Stimulated activated CD4-positive, alpha-beta T cell treated with anti-CD3 and anti-CD28 coated beads, Interleukin-4, amount 100 ng/mL, for 1 hour (primary cell): ENCODE data around the gene PEX16.
"Not testable (repeated sequence)": the region's sequence is repeated elsewhere in the genome, so short reads cannot be mapped to it uniquely, and the experiment has no call there.

ENCODE experiments used
- DNase-seq: peaks from one replicate; pipeline ENCODE4 v3.0.0-alpha.2; 2020

PEX16 gene

DNA sequence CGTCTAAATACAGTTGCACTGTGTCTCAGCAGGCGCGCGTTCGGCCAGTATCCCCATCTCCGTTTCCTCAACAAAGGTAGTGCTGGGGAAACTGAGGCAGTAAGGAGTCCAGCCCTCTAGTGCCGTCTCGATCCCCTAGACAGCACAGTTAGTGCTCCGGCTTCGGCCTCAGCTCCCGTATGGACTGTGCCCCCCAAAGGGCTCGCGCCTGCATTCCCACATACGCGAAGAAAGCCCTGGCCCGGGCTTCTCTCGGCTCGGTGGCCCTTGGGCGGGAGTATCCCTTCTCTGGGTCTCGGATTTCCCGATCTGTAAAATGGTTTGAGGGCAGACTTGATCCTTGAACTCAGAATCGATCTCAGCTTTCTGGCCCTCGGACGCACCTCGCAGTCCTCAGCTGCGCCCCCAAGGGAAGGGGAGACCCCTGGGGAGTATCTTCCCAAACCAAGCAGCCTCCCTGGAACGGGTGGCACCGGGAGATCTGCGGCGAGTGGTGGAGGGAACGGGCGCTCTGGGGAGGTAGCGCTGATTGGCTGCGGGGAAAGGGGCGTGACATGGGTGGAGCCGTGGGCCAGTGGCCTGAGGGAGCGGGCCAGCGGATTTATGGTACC is 759 bp upstream of the PEX16 start:
- DNase-seq = peak; percentile 62

DNA sequence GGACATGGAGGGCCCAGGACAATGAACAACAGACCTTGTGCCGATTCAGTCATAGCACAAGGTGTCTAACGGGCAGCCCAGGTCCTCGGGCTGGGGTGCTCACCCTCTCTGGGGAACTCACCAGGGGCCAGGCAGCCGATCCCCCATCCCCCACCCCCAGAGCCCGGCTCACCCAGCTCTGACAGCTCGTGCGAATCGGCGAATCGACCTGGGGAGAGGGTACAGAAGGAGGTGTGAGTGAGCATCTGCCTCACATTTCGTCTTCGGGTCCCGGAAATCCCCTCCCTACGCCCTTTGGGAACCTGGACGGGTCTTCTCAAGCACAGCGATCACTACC is 423 bp downstream of the PEX16 start:
- DNase-seq = peak; percentile 23

DNA sequence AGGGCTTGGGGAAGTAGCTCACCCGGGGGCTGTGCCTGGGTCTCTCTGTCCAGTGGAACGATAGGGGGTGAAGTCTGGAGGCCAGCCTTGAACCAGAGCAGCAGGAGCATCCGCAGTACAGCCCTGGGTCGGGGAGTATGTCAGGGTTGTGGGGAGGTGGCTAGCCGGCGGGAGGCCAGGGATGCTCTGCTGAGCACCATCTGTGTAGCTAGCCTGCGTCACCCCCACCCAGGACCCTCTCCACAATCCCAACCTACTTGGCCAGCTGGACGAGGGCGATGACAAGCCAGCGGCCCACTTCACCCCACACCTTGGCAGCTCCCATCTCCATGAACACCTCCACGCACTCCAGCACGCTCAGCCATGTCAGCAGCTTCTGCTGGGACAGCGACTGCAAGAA is 2.2 kb downstream of the PEX16 start:
- DNase-seq = no peak

DNA sequence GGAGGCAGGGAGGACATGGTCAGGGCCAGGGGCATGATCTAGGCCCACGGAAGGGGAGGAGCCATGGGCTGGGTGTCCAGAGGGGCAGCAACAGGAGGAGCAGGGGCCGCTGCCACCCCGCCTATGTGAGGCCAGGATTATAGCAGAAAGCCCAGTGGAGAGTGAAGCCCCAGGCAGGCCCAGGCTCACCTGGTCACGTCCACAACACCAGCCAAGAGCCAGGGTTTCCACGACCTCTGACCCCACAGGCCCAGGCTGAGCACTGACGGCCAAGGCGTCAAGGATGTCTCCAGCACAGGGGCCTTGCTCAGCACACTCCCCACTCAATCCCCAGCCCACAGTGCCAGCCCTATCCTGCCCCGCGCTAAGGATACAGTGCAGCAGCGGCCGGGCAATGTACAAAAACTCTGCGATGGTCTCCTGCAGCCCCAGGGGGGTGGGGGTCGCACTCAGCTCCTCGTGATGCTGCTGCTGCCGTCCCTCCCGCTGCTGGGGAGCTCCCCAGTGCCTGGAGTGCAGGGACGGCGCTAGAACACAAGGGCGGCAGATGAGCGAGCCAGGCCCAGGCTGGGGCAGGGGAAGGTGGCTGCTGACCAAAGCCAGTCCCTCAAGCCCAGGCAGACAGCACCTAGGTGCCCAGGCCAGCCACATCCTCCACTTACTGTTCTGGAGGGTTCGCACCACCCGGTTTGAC is 3.6 kb downstream of the PEX16 start:
- no peak for DNase-seq

DNA sequence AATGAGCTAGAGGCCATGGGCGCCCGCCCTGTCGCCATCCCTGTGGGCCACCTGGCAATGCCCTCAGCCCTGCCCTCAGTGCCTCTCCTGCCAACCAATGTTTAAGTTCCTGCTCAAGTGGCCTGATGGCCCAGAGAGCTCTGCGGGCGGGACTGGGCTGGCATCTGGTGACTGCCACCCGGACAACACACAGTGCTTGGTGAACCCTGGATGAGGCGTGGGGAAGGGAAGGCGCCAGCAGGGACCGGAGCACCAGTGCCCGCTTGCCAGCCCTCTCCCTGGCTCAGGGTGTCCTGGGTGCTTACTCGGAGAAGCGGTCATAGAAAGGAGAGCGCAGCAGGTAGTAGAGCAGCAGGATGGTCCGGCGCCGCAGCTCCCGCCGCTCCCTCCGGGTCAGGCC is 4.2 kb downstream of the PEX16 start:
- DNase-seq = no peak

DNA sequence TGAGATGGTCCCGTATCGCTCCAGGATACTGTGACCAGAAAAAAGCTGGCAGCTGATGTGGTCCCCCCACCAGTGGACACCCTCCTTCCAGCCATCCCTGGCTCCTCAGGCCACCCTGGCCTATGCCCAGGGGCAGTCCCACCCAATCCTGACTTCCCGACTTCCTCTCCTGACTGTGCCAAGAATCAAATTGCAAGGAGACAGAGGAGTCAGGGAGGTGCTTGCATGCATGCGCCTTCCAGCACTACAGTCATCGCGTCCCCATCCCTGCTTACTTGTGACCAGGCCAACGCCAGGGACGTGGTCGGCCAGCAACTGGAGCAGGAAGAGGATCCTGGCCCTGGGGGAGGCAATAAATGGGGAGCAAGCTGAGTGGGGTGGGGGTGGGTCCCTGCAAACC is 7.1 kb downstream of the PEX16 start:
- DNase-seq = no peak

DNA sequence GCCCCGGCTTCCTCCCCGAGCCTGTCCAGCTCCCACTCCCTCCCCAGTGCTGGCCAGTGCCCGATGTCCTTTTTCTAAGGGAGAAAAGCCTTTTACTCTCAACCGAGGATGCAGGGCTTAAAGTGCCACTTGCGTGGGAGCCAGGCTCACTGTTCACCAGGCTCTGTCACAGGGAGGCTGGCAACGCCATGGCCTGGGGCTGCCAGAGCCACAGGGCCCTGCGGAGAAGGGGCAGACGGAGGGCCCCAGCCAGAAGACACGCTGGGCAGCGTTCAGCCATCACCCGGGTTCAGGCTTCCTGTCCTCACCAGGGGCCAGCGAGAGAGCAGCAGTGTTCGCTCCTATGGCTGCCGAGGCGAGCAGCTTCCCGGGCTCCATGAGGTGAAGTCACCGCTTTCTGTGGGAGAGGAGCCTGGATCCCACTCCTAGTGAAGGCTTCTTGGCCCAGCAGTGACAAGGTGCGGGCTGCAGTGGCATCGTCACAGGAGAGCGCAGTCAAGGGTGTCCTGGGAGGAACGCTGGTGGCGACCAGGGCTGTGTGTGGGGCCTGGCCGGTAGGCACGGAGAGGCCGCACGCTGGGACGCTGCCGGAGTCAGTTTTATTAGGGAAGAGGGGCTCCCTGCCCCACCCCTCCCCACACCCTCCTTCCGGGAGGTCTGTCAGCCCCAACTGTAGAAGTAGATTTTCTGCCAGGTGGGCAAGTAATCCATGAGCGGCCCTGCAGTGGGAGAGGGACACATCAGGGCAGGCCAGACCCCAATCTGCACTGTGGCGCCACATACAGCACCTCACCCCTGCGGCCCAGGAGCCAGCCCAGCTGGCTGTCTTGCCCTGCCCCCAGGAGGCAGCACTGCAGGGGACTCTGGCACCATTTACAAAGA is 7.8 kb downstream of the PEX16 start:
- DNase-seq = no peak

DNA sequence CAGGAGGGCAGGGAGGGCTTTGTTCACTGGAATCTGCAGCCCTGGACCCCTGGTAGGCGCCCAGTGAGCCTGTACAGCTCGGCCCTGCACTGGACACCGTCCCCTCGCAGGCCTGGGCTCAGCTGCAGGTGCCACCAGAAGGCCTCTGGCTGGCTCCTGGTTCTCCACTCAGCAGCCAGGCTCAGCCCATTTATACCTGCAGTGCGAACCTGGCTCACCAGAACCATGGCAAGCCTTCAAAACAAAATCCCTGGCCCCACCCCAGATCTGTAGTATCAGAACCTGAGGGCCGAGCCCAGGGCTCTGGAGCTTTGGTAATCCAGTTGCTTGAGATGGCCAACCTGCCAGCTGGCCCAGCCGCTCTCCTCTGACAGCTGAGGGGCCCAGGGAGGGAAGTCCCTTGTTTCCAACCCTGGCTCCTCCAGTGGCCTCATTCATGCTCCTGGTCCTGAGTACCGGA is 9.7 kb downstream of the PEX16 start:
- DNase-seq = no peak

DNA sequence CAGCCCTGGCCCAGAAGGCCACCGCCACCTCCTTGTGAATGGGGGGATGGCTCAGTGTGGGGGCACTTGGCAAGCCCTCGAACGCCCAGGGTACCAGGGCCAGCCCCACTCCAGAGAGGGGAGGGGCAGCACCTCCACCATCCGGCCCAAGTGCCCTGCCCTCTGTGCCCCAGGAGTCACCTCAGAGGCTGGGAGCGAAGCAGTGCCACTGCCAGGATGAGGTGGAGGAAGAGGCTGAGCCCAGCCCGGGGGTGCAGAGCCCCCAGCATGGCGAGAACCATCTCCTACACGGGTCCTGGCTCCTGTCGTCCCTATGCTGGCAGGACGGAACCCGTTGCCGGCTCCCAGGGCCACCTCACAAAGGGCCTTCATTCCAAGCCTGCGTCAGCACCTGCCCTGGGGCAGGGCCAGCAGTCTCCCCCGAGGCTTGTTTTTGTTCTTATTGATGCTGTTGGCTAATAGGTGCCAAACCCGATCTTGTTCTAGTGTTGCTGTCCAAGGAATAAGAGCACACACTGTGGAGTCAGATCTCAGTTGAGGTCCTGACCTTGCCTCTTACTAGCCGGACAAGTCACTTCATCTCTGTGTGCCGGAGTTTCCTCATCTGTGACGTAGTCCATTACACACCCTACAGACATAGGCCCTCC is 10.6 kb downstream of the PEX16 start, which contains the start of gene FREY1:
Gene FREY1 (minus strand): TSS at position 307 of the 647 bp plus-strand sequence. CDS start 26 bp downstream, at position 281.
- DNase-seq = no peak

DNA sequence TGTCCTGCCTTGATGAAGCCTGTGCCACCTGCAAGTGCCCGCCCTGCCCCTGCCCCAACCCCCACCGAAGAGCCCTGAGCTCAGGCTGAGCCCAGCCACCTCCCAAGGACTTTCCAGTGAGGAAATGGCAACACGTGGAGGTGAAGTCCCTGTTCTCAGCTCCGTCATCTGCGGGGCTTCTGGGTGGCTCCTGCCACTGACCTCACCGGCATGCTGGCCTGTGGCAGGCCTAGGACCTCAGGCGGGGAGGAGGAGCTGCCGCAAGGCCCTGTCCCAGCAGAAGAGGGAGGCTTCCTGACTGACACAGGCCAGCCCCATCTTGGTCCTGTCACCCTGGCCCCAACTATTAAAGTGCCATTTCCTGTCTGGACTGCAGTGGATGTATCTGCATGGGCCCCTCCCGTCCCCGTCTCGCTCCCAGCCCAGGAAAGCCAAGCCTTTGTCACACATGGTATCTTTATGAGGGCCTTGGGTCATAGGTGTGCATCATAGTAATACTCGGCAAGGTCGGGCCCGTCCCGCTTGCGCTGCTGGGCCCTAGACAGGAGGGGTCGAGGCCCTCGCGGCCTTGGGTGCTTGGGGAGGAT is 11.5 kb downstream of the PEX16 start:
- DNase-seq = no peak

DNA sequence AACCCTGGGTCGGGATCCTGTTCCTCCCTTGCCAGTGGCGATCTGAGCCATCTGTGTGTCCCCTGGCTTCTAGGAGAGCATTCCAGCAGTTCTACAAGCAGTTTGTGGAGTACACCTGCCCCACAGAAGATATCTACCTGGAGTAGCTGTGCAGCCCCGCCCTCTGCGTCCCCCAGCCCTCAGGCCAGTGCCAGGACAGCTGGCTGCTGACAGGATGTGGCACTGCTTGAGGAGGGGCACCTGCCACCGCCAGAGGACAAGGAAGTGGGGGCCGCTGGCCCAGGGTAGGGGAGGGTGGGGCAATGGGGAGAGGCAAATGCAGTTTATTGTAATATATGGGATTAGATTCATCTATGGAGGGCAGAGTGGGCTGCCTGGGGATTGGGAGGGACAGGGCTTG is 12.1 kb downstream of the PEX16 start:
- not testable (repeated sequence) for DNase-seq

DNA sequence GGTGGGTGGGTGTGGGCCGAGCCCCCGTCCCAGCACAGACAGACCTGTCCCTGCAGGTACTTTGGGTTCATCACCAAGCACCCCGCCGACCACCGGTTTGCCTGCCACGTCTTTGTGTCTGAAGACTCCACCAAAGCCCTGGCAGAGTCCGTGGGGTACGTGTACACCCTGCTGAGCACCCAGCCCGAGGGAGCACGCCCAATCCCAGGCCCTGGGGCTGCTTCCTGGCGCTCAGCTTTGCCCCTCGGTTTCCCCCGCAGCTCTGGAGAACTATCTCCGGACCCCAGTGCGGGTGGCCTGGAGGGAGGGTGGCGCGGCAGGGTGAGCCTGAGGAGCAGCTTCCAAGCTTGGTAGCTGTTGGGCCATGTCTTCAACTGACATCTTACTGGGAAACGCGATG is 12.6 kb downstream of the PEX16 start:
- DNase-seq = no peak

DNA sequence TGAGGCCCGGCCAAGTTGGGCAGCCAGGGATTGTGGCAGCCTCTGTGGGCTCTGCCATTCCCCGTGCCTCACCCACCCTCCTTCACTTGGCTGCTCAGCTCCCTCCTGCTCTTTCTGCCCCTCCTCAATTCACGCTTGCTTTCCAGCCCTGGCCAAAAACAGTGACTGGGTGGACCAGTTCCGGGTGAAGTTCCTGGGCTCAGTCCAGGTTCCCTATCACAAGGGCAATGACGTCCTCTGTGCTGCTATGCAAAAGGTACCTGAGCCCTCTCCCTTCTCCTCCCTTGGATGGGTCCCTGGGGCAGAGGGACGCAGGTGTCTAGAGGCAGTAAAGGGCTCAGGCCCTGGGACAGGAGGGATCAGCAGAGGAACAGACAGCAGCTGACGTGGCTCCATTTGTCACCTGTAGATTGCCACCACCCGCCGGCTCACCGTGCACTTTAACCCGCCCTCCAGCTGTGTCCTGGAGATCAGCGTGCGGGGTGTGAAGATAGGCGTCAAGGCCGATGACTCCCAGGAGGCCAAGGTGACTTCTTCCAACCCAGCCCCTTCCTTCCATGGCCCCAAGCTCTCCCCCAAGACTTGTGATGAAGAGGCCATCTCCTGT is 13.3 kb downstream of the PEX16 start:
- DNase-seq = no peak

DNA sequence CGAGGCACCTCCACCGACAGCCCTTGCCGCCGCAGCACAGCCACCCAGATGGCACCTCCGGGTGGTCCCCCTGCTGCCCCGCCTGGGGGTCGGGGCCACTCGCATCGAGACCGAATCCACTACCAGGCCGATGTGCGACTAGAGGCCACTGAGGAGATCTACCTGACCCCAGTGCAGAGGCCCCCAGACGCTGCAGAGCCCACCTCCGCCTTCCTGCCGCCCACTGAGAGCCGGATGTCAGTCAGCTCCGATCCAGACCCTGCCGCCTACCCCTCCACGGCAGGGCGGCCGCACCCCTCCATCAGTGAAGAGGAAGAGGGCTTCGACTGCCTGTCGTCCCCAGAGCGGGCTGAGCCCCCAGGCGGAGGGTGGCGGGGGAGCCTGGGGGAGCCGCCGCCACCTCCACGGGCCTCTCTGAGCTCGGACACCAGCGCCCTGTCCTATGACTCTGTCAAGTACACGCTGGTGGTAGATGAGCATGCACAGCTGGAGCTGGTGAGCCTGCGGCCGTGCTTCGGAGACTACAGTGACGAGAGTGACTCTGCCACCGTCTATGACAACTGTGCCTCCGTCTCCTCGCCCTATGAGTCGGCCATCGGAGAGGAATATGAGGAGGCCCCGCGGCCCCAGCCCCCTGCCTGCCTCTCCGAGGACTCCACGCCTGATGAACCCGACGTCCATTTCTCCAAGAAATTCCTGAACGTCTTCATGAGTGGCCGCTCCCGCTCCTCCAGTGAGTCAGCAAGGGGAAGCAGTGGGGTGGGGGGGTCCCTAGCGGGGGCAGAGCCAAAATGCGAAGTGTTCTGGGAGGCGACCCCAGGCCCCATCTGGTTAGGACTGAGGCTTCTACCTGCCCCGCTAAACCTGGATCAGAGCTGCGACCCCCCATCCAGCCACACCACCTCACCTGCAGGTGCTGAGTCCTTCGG is 15.0 kb downstream of the PEX16 start:
- no peak for DNase-seq

DNA sequence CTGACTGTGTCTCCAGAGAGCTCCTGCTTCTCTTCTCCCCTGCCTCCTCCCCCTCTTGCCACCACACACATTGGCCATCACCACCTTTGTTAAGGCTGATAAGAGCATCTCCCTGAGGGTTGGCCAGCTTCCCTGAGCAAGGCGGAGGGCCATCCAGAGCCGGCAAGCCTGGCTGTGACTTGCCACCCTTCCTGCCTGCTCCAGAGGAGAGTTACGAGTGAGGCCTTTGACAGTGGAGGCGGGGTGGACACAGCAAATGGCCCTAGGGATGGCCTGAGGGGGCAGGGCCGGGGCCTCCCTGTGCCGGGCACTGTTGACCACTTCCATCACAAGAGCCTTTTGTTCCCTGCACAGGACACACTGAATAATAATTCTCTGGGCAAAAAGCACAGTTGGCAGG is 16.1 kb downstream of the PEX16 start:
- DNase-seq = no peak

DNA sequence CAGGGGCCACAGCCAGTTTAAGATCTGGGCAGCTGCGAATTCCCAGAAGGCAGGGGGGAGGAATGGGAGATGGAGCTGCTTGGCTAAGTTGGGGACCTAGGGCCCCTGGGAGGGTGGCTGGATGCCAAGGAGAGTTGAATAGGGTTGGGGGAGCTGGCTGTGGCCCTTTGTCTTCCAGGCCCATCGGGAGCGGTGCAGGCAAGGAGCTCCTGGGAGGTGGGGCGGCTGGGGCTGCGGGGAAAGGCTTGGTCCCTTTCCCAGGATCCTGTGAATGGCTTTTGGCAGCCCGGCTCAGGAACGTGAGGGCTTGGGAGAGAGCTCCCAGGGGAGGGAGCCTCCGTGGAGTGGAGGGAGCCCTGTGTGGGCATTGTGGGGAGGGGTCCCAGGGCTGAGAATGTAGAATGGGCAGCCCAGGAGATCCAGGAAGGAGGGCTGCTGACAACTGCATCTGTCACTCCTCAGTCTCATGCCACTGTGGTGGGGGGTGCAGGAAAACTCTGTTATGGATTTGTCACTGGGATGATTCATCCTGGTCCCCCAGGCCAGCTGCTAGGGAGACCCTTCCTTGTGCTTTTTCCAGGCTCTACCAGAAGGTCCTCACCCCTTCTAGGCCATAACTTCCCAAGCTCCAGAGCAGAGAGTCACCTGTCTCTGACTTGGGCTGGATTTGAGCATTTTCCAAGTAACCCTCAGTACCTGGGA is 16.6 kb downstream of the PEX16 start:
- DNase-seq = no peak

DNA sequence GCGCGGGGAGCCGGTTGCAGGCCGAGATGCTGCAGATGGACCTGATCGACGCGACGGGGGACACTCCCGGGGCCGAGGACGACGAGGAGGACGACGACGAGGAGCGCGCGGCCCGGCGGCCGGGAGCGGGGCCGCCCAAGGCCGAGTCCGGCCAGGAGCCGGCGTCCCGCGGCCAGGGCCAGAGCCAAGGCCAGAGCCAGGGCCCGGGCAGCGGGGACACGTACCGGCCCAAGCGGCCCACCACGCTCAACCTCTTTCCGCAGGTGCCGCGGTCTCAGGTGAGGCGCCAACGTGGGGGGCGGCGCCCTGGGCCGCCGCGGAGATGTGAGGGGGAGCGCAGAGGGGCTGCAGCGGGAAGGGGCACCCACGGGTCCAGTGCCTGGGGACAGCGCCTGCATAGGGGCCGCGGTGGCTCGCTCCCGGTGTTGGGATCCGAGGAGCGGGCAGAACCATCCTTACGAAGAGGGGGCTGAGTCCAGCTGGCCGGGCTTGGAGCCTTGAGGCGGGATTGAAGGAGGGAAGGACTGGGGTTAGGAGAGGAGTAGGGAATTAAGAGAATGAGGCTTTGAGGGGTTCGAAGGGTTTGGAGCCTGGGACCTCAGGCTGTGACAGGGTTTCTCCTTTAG is 17.4 kb downstream of the PEX16 start:
- not testable (repeated sequence) for DNase-seq

DNA sequence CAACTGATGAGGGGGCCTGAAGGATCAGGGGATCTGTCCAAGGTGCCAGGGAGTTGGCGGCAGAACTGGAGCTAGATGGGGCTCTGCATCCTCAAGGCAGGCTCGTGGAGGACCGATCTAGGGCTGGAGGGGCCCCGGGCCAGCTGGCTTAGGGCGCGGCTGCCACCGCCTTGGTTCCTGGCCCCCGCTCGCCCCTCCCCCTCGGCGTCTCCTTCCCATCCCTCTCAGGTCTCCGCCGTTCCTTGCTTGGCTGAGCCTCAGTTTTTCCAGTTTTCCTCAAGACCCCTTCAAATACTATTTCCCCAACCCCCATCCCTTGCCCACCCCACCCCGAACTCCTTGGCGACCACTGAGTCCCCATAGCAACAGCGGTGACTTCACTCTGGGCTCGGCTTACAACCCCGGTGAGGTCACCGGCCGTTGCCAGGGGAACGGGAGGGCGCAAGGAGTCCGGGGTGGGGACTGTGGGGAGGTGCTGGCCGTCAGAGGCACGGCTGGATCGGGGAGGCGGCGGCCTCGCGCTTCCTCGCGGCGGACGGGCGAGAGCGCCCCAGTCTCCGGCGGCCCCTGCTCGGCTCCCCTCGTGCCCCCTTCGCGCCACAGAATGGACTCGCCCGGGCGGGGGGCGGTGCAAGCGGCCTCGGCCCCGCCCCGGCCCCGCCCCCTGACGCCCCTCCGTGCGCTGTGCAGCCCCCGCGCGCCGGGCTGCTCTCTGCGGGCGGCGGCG is 18.1 kb downstream of the PEX16 start:
- DNase-seq = peak; percentile 64

DNA sequence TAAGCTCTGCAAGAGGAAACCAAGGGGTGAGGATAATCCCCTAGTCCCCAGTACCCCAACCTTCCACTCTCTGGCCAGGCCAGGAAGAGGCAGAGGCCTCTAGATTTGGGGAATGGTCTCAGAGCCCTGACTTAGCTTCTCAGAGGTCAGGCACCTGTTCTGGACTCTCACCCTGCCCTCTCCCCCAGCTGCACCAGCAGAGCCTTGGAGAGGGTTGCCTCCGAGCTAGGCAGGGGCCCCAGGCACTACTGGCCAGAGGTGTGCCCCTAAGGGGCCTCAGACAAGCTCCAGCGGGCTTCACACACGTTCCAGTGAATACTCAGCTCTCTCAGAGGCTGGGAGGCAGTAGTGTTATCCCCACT is 18.6 kb downstream of the PEX16 start:
- no peak for DNase-seq

DNA sequence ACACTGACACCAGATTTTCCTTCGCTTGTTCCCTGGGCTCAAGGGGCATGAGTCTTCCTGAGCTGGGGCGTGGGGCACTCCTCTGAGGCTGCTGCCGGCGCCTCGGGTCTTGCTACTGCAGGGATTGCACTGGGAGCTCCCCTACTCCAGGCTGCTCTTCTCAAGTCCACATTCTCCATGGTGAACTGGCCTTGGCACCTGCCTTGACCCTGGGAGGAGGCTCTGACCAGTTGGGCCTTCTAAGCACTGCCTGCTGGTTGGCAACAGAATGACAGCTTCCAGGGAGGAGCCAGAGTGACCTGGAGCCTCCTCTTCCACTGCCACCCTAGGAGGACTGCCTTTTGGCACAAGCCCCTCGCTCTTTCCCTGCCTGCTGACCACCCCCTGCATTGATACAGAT is 20.1 kb downstream of the PEX16 start:
- no peak for DNase-seq
